Lower leg skin (tissue), 4 donors: ENCODE results near the gene SH2D7. TPM values are rescaled to one million over a fixed set of nuclear protein-coding genes. Genes with fewer than 3 reads are reported as not detected.

Source experiments
- DNase-seq, 2 donors: peaks; one replicate each; pipeline ENCODE4 v3.0.0-alpha.2; 2019; ENCODE audit warnings: low spot score in 2 of 2
- H3K4me3 ChIP-seq: fragments of 200-600 bp; sonication (generic); 2 replicates; pipeline ENCODE4 v1.5.1; 2017; ENCODE audit warnings: mild to moderate bottlenecking, low read depth; ENCODE audit not compliant: poor library complexity, severe bottlenecking
- POLR2A ChIP-seq, 2 donors: fragments of 450-650 bp; IDR thresholded peaks; one replicate each; pipeline ENCODE4 v1.6.1; 2016 to 2017; ENCODE audit warnings: antibody characterized with exemption in 2 of 2, mild to moderate bottlenecking in 1 of 2, moderate library complexity in 1 of 2
- WGBS, 2 donors: methylation state at CpG; one replicate each; pipeline ENCODE4 v1.1.5; 2018; 5-methylcytosine and 5-hydroxymethylcytosine counted together
- intact Hi-C: fragments of 100-400 bp; cut with DNase I; formaldehyde crosslinking; loops from one replicate; pipeline ENCODE4 v1.15.0; 2023; ENCODE audit warnings: low total_unique reads
- total RNA-seq, 4 donors: library from RNA; depleted of rRNA; stranded (reverse); fragments of >200 nt; gene quantifications; one replicate each; pipeline ENCODE4 v1.1.0, GENCODE V29; 2016
- TF ChIP-seq, protein P1 (sequence below), 3 donors: fragments of 450-650 bp; IDR thresholded peaks; one replicate each; pipeline ENCODE4 v1.5.1; 2016; ENCODE audit warnings: antibody characterized with exemption in 3 of 3, mild to moderate bottlenecking in 3 of 3, moderate library complexity in 2 of 3

The SH2D7 gene
- total RNA-seq, 4 donors from 2014 or later = not detected

DNA sequence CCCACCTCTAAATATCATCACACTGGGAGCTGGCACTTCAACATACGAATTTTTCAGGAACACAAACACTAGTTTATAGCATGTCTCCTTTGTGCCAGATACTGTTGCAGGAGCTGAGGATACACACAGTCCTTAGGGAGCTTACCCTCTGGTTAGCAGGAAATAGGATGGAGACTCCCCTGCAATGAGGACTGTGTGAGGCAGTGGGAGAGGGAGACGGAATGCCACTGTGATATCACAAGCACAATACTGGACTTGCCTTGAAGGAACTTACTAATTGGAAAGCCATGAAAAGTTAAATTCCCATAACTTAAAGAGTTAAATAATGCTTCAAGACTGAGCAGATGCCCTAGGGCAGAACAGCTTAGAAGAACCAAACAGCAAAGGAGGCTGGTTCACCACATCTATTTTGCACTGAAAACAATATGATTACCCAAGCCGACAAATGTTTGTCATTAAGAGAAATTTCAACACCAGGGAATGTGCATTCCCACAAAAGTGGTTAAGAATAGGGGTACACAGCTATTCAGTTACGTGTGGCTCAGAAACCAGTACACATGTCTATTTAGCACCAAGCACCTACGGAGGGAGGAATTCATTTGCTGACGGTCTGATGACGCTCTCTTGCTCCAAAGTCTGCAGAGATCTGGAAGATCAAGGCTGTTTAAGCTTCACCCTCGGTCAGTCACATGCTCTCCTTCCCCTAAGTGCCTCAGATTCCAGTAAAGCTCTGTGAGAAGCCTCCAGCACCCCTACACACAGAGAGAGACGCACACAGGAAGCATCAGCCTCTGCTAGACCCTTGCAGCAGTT lies 20.1 kb upstream of the SH2D7 start:
- 27 to 39% methylated on average over 9 of the region's 9 CpGs for WGBS, 2 donors
- intact Hi-C loops = no loop called here
- peak in 1 of 2 donors; percentile 59 for DNase-seq
- H3K4me3 ChIP-seq = no peak overlapping the region
- TF ChIP-seq, protein P1, sequence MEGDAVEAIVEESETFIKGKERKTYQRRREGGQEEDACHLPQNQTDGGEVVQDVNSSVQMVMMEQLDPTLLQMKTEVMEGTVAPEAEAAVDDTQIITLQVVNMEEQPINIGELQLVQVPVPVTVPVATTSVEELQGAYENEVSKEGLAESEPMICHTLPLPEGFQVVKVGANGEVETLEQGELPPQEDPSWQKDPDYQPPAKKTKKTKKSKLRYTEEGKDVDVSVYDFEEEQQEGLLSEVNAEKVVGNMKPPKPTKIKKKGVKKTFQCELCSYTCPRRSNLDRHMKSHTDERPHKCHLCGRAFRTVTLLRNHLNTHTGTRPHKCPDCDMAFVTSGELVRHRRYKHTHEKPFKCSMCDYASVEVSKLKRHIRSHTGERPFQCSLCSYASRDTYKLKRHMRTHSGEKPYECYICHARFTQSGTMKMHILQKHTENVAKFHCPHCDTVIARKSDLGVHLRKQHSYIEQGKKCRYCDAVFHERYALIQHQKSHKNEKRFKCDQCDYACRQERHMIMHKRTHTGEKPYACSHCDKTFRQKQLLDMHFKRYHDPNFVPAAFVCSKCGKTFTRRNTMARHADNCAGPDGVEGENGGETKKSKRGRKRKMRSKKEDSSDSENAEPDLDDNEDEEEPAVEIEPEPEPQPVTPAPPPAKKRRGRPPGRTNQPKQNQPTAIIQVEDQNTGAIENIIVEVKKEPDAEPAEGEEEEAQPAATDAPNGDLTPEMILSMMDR (IDR thresholded peaks at IDR 0.05) = no peak
- TF ChIP-seq POLR2A (IDR thresholded peaks at IDR 0.05) = no peak

DNA sequence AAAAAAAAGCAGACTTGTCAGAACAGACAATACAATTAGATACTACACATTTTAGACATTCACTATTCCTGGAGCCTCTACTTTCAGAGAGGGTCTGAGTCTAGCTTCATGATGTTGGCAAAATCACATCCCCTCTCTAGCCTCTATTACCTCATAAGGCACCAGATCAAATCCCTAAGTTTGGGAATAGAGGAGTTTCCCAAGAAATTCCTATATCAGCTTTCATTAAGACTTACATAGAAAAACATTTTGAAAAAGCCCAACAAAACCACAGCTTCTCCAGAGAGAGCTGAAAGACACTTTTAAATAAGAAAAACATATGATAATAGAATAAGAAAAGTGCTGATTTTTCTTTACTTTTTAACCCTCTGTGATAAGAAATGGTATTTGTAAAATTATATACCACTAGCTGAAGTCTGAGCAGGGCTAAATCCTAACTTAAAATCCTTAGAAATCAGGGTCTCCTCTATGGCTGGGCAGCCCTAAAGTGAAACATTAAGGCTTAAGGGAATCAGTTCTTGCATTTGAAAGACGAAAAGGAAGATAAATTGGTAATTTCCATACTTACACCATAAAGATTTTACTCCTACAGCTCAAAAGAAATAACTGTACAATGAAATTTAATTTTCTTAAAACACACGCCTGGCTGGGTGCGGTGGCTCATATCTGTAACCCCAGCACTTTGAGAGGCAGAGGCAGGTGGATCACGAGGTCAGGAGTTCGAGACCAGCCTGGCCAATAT lies 19.1 kb upstream of the SH2D7 start:
- DNase-seq = no peak
- WGBS, 2 donors = 79 to 85% methylated on average over 5 of the region's 5 CpGs
- H3K4me3 ChIP-seq = no peak overlapping the region
- TF ChIP-seq POLR2A (IDR thresholded peaks at IDR 0.05) = no peak
- TF ChIP-seq, protein P1 (IDR thresholded peaks at IDR 0.05) = no peak
- intact Hi-C loops = no loop called here

DNA sequence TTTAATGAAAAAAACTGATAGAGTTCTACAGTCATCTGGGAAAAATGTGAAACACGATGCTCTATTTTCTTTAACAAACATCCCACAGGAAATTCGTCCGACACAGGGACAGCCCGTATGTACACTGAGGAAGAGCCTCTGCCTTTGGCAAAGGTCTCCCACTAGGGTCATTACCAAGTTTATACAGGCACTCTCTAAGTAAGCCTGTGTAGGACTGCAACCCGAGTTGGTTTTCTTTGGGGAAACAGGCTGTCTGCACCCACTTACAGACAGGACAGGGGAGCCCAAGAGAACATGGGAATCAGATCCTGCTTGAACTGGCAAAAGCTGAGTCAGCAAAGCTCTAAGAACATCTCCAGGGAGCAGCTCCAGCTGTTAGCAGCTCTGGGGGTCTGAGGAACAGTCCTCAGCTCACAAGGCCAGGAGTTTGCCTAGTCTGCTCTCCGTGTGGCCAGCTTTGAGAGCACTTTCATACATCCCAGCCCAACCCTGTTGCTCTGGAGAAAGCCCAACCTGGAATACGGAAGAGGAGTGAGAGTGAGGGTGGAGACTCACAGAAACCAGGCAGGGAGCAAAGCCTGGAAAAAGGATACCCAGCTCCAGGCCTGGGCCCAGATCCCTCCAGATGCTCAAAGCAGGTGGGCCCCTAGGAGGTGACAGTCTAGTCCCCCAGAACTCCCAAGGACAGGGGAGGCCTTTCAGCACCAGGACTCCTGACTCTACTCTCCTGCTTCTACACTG lies 16.7 kb upstream of the SH2D7 start:
- DNase-seq = peak in 1 of 2 donors; percentile 63
- no peak overlapping the region for H3K4me3 ChIP-seq
- intact Hi-C loops = no loop called here
- TF ChIP-seq POLR2A (IDR thresholded peaks at IDR 0.05) = no peak
- TF ChIP-seq, protein P1 (IDR thresholded peaks at IDR 0.05) = no peak
- WGBS, 2 donors = 15 to 19% methylated on average over 7 of the region's 7 CpGs

DNA sequence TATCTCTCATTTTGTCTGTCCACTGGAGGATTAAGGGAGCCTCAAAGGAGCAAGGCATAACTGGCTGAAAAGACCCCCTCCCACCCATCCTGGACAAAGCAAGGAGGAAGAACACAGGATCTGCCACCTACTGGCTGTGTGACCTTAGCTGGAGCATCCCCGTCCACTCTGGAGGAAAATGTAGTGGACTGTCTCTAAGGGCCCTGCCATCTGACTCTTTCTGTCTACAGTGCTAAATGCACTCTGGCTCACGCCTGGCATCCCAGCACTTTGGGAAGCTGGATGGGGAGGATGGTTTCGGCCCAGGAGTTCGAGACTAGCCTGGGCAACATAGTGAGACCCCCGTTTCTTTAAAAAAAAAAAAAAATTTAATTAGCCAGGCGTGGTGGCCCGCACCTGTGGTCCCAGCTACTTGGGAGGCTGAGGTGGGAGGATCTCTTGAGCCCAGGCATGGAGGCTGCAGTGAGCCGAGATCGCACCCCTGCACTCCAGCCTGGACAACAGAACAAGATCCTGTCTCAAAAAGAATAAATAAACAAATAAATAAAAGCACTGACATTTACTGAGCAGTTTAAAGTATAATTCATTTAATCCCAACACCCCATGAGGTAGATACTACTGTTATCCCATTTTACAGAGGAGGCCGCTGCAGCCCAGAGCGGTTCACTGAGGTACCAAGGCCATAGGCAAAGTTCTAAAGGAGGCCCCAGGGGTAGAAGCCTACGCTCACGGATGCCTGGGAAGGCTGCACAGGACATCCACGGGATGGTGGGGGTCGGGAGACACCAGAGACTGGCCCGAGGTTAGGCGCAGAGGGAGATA lies 15.9 kb upstream of the SH2D7 start:
- intact Hi-C loops = no loop called here

DNA sequence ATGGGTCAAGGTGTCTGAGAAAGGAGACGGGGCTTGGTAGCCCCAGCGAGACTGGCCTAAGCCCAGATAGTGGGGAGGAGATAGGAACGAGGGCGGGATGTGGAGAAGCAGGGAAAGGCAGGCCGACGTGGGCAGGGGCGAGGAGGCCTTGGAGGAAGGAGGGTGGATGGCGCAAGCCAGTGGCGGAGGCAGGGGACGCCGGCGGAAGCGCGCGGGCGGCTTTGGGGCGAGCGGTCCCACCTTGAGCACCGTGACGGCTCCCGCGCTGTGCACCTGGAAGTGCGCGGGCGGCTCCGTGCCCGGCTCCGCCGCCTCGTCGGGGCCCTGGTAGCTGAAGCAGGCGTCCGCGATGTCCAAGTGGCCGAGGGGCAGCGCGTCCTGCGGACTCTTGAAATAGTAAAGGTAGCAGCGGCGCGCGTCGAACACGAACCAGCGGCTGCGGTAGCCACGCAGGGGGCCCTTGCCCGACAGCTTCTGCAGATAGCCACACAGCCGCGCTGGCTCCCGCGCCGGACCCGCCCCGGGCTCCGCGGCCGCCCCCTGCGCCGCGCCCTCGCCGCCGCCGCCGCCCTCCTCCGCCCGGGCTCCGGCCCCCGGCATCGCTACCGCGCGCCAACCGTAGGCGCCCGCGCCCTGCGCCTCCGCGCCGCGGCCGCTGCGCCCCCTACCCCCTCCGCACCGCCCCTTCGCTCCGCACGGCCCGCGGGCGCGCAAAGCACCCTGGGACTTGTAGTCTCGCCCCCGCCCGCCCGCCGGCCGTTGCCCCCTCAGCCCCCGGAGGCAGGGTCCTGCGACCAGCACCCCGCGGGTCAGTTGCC lies 15.1 kb upstream of the SH2D7 start, which contains the start of gene TBC1D2B:
Gene TBC1D2B, minus strand, starts transcription at position 659 of the 818 bp plus-strand sequence. Its CDS starts 59 bp downstream, at position 600.
- peak in 1 of 2 donors; percentile 93 for DNase-seq
- 0 to 1% methylated on average over 39 to 68 of the region's 104 CpGs for WGBS, 2 donors
- peak within 1 kb of the TSS; percentile 64 for H3K4me3 ChIP-seq
- intact Hi-C loops = no loop called here
- TF ChIP-seq, protein P1 (IDR thresholded peaks at IDR 0.05) = no peak
- TF ChIP-seq POLR2A (IDR thresholded peaks at IDR 0.05) = no peak

More for the DNA sequence above, 15.9 kb upstream of the SH2D7 start:
- no peak for DNase-seq
- no peak for TF ChIP-seq POLR2A (IDR thresholded peaks at IDR 0.05)
- WGBS, 2 donors = 24 to 26% methylated on average over 17 of the region's 17 CpGs
- peak overlapping the region; percentile 64 for H3K4me3 ChIP-seq
